WTC11 (cell line): ENCODE measurements around the gene SYT15.
"Not testable (repeated sequence)": the region's sequence is repeated elsewhere in the genome, so short reads cannot be mapped to it uniquely, and the experiment has no call there.

Experiments
- GABPB1 ChIP-seq: sonication (generic); formaldehyde crosslinking; IDR thresholded peaks from 2 replicates; pipeline ENCODE4 v1.8.1; 2023; ENCODE audit warnings: mild to moderate bottlenecking, missing genetic modification reagents
- GRHL2 ChIP-seq: fragments of 250-450 bp; sonication (Bioruptor Pico); IDR thresholded peaks from 2 replicates; pipeline ENCODE4 v1.8.0; 2022; ENCODE audit warnings: mild to moderate bottlenecking, moderate library complexity; ENCODE audit not compliant: insufficient replicate concordance, severe bottlenecking
- JUN ChIP-seq: sonication (generic); formaldehyde crosslinking; IDR thresholded peaks from 2 replicates; pipeline ENCODE4 v1.8.0; 2023; ENCODE audit warnings: mild to moderate bottlenecking, missing genetic modification reagents
- NR3C1 ChIP-seq: sonication (generic); formaldehyde crosslinking; conservative IDR thresholded peaks from 2 replicates; pipeline ENCODE4 v1.8.1; 2023; ENCODE audit warnings: low read depth, mild to moderate bottlenecking, missing genetic modification reagents
- SP1 ChIP-seq: sonication (generic); formaldehyde crosslinking; conservative IDR thresholded peaks from 2 replicates; pipeline ENCODE4 v1.8.1; 2022; ENCODE audit warnings: missing genetic modification reagents
- TEAD1 ChIP-seq: sonication (generic); formaldehyde crosslinking; IDR thresholded peaks from 2 replicates; pipeline ENCODE4 v1.8.0; 2022; ENCODE audit warnings: mild to moderate bottlenecking, missing genetic modification reagents
- TP53 ChIP-seq: sonication (generic); formaldehyde crosslinking; IDR thresholded peaks from 2 replicates; pipeline ENCODE4 v1.8.1; 2023; ENCODE audit warnings: mild to moderate bottlenecking, missing genetic modification reagents
- ZNF138 ChIP-seq: sonication (generic); formaldehyde crosslinking; conservative IDR thresholded peaks from 2 replicates; pipeline ENCODE4 v1.8.1; 2022; ENCODE audit warnings: mild to moderate bottlenecking, moderate library complexity, missing genetic modification reagents
- TF ChIP-seq, protein P1 (sequence below): sonication (generic); formaldehyde crosslinking; IDR thresholded peaks from 2 replicates; pipeline ENCODE4 v1.8.1; 2022; ENCODE audit warnings: low read depth, mild to moderate bottlenecking, moderate library complexity, missing genetic modification reagents, borderline replicate concordance
- TF ChIP-seq, protein P2 (sequence below): fragments of 200-600 bp; IDR thresholded peaks from 2 replicates; pipeline ENCODE4 v1.8.0; 2022; ENCODE audit warnings: antibody characterized with exemption
- TF ChIP-seq, protein P3 (sequence below): sonication (generic); formaldehyde crosslinking; IDR thresholded peaks from 2 replicates; pipeline ENCODE4 v1.8.0; 2022; ENCODE audit warnings: mild to moderate bottlenecking, missing genetic modification reagents
- TF ChIP-seq, protein P4 (sequence below): sonication (generic); formaldehyde crosslinking; IDR thresholded peaks from 2 replicates; pipeline ENCODE4 v1.8.0; 2022; ENCODE audit warnings: mild to moderate bottlenecking, missing genetic modification reagents
- TF ChIP-seq, protein P5 (sequence below): sonication (generic); formaldehyde crosslinking; conservative IDR thresholded peaks from 2 replicates; pipeline ENCODE4 v1.8.1; 2022; ENCODE audit warnings: mild to moderate bottlenecking, missing genetic modification reagents
- TF ChIP-seq, protein P6 (sequence below): sonication (generic); formaldehyde crosslinking; IDR thresholded peaks from 2 replicates; pipeline ENCODE4 v1.8.1; 2022; ENCODE audit warnings: mild to moderate bottlenecking, missing genetic modification reagents, moderate library complexity, borderline replicate concordance

DNA sequence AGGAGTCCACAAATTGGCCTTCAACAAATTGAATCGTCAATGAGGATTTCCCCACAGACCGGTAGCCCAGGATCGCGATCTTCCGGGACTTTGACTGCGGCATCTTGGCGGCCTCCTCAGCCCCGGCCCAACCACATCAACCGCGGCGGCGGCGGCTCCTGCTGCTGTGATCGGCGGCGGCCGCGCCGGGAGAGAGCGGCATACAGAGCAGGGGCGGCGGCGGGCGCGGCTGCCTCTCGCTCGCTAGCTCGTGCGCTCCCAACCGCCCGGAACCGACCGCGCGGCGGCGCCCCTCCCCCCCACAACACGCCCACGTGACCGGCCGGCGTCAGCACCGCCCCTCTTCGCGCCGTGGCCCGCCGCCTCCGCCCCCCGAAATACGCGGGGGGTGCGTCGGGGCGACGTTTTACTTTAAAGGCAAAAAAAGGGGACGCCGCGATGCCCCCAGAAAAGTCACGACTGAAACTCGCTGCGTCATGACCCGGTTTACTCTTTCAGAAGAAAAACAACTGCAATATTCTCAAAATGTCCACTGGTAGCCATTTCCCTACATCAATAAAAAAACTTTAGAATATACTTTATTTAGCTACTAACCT is 56.5 kb downstream of the SYT15 start:
- not testable (repeated sequence) for TF ChIP-seq ZNF138, GABPB1, TP53, JUN, NR3C1, GRHL2, TEAD1, SP1 (CRISPR knock-in tag)
- TF ChIP-seq, protein P1, sequence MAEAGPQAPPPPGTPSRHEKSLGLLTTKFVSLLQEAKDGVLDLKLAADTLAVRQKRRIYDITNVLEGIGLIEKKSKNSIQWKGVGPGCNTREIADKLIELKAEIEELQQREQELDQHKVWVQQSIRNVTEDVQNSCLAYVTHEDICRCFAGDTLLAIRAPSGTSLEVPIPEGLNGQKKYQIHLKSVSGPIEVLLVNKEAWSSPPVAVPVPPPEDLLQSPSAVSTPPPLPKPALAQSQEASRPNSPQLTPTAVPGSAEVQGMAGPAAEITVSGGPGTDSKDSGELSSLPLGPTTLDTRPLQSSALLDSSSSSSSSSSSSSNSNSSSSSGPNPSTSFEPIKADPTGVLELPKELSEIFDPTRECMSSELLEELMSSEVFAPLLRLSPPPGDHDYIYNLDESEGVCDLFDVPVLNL = not testable (repeated sequence)
- TF ChIP-seq, protein P2, sequence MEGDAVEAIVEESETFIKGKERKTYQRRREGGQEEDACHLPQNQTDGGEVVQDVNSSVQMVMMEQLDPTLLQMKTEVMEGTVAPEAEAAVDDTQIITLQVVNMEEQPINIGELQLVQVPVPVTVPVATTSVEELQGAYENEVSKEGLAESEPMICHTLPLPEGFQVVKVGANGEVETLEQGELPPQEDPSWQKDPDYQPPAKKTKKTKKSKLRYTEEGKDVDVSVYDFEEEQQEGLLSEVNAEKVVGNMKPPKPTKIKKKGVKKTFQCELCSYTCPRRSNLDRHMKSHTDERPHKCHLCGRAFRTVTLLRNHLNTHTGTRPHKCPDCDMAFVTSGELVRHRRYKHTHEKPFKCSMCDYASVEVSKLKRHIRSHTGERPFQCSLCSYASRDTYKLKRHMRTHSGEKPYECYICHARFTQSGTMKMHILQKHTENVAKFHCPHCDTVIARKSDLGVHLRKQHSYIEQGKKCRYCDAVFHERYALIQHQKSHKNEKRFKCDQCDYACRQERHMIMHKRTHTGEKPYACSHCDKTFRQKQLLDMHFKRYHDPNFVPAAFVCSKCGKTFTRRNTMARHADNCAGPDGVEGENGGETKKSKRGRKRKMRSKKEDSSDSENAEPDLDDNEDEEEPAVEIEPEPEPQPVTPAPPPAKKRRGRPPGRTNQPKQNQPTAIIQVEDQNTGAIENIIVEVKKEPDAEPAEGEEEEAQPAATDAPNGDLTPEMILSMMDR = not testable (repeated sequence)
- TF ChIP-seq, protein P3, sequence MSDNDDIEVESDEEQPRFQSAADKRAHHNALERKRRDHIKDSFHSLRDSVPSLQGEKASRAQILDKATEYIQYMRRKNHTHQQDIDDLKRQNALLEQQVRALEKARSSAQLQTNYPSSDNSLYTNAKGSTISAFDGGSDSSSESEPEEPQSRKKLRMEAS (CRISPR knock-in tag) = not testable (repeated sequence)
- TF ChIP-seq, protein P4, sequence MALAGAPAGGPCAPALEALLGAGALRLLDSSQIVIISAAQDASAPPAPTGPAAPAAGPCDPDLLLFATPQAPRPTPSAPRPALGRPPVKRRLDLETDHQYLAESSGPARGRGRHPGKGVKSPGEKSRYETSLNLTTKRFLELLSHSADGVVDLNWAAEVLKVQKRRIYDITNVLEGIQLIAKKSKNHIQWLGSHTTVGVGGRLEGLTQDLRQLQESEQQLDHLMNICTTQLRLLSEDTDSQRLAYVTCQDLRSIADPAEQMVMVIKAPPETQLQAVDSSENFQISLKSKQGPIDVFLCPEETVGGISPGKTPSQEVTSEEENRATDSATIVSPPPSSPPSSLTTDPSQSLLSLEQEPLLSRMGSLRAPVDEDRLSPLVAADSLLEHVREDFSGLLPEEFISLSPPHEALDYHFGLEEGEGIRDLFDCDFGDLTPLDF (CRISPR knock-in tag) = not testable (repeated sequence)
- TF ChIP-seq, protein P5, sequence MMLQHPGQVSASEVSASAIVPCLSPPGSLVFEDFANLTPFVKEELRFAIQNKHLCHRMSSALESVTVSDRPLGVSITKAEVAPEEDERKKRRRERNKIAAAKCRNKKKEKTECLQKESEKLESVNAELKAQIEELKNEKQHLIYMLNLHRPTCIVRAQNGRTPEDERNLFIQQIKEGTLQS (CRISPR knock-in tag) = not testable (repeated sequence)
- TF ChIP-seq, protein P6, sequence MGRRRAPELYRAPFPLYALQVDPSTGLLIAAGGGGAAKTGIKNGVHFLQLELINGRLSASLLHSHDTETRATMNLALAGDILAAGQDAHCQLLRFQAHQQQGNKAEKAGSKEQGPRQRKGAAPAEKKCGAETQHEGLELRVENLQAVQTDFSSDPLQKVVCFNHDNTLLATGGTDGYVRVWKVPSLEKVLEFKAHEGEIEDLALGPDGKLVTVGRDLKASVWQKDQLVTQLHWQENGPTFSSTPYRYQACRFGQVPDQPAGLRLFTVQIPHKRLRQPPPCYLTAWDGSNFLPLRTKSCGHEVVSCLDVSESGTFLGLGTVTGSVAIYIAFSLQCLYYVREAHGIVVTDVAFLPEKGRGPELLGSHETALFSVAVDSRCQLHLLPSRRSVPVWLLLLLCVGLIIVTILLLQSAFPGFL (CRISPR knock-in tag) = not testable (repeated sequence)
